ENCODE measurements around the gene RIOK1. TPM values are rescaled to one million over a fixed set of nuclear protein-coding genes. Genes with fewer than 3 reads are reported as not detected.

Gene RIOK1
- total RNA-seq, 1 donor from 2014 or later: 21.9 TPM

DNA sequence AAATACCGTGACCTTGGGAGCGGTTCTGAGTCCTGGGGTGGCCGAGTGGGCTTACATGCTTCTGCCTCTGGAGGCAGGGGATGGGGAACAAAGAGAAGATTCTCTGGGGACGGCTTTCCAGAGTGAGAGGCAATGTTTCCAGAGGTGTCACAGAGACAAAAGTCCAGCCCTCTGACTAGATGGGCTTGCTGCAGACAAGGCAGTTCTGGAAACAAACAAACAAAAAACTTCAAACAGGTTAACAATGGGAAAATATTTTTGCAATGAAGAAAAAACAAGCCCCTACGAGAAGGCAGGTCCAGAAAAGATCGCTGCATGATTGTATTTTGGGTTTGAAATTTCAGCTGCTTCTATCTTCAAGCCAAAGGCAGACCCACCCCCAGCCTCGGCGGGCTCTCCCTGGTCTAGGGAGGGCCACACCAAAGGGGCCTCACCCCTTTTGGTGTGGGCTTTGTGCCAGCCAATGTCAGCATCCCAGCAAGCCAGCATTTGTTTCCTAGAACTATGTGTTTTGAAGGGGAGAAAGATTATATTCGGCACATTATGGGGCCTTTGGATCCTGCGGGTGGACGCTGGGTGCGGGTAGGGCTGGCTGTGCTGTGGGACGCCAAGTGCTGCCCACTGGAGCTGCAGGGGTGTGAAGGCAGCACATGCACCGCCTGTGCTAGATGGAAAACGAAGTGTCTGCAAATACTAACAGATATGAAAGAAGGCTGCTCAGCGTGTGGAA is 42.9 kb downstream of the RIOK1 start:
- H3K36me3 ChIP-seq (ENCODE audit: control insufficient read depth, insufficient read depth, low read length): no peaks in the 10 kb centered on the region
- no peaks in the 10 kb centered on the region for H3K27me3 ChIP-seq (ENCODE audit: control insufficient read depth, insufficient read depth, low read length)
- H3K4me3 ChIP-seq (ENCODE audit: low read depth, low read length): no peak overlapping the region
- FAIRE-seq: no peak
- TF ChIP-seq, protein P1, sequence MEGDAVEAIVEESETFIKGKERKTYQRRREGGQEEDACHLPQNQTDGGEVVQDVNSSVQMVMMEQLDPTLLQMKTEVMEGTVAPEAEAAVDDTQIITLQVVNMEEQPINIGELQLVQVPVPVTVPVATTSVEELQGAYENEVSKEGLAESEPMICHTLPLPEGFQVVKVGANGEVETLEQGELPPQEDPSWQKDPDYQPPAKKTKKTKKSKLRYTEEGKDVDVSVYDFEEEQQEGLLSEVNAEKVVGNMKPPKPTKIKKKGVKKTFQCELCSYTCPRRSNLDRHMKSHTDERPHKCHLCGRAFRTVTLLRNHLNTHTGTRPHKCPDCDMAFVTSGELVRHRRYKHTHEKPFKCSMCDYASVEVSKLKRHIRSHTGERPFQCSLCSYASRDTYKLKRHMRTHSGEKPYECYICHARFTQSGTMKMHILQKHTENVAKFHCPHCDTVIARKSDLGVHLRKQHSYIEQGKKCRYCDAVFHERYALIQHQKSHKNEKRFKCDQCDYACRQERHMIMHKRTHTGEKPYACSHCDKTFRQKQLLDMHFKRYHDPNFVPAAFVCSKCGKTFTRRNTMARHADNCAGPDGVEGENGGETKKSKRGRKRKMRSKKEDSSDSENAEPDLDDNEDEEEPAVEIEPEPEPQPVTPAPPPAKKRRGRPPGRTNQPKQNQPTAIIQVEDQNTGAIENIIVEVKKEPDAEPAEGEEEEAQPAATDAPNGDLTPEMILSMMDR (IDR thresholded peaks at IDR 0.05; ENCODE audit: insufficient read depth, low read length, severe bottlenecking): no peak
- DNase-seq (ENCODE audit: low read depth): no peak

DNA sequence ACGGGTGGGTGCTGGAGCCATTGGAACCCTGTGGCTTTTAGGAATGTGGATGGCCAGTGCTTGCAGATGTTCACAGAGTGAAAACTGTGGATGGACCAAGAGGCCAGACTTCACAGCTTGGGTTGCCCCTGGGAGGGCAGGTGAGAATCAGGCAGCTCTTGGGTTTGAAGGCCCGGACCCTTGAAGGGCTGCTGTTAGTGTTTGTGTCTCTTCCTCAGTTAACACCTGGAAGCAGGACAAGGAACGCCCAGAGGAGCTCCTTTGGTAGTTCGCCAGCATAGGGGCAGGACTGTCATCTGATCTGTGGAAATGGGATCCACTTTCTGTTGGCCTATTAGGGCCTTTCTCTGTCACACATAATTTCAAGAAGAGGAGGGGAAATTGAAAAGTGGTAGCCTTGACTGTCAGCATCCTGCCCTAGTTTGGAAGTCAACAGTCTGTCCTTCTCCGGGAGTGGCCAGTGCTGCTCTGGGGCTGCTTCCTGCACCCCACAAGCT is 43.6 kb downstream of the RIOK1 start:
- TF ChIP-seq, protein P1 (IDR thresholded peaks at IDR 0.05; ENCODE audit: insufficient read depth, low read length, severe bottlenecking): no peak
- H3K36me3 ChIP-seq (ENCODE audit: control insufficient read depth, insufficient read depth, low read length): no peaks in the 10 kb centered on the region
- H3K27me3 ChIP-seq (ENCODE audit: control insufficient read depth, insufficient read depth, low read length): no peaks in the 10 kb centered on the region
- no peak for FAIRE-seq
- H3K4me3 ChIP-seq (ENCODE audit: low read depth, low read length): no peak overlapping the region
- DNase-seq (ENCODE audit: low read depth): no peak

DNA sequence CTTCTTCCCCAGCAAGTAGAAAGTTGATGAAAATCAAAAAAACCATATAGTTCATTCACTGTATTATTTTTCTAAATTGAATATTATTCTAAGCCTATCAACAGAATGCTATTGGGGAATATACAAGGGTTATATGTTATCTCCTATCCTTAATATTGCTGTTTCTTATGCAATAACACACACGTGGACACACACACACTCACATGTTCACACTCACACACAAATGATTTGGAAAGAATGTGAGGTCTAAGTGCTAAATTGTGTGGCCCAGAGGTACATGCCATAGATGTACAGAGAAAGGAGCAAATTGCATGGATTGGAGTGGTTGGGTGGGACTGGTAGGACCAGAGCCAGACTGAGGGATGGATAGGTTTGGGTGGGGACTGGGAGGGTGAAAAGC is 45.1 kb downstream of the RIOK1 start:
- no peak for DNase-seq (ENCODE audit: low read depth)
- Histone ChIP-seq H3K36me3 (ENCODE audit: control insufficient read depth, insufficient read depth, low read length) (no peaks in the 10 kb centered on the region), H3K27me3 (ENCODE audit: control insufficient read depth, insufficient read depth, low read length) (no peaks in the 10 kb centered on the region), H3K4me3 (ENCODE audit: low read depth, low read length) (no peak overlapping the region)
- TF ChIP-seq, protein P1 (IDR thresholded peaks at IDR 0.05; ENCODE audit: insufficient read depth, low read length, severe bottlenecking): no peak
- no peak for FAIRE-seq

DNA sequence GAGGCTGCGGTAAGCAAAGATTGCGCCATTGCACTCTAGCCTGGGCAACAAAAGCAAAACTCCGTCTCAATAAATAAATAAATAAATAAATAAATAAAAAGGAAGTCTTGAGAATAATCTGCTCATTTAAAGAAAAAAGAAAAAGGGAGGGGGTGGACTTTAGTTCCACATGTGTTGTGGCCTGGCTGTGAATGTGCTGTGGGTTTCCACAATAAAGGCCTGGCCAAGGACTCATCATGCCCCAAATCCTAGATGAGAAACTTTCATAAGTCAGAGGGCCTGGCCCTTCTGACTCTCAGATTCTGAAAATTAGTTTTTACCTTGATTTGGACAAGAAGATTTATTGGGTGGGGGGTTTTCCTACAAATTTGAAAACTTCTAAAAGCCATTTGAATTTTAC is 48.4 kb downstream of the RIOK1 start:
- FAIRE-seq (no peak), DNase-seq (ENCODE audit: low read depth) (no peak)
- Histone ChIP-seq H3K27me3 (ENCODE audit: control insufficient read depth, insufficient read depth, low read length) (no peaks in the 10 kb centered on the region), H3K36me3 (ENCODE audit: control insufficient read depth, insufficient read depth, low read length) (no peaks in the 10 kb centered on the region), H3K4me3 (ENCODE audit: low read depth, low read length) (no peak overlapping the region)
- TF ChIP-seq, protein P1 (IDR thresholded peaks at IDR 0.05; ENCODE audit: insufficient read depth, low read length, severe bottlenecking): no peak

DNA sequence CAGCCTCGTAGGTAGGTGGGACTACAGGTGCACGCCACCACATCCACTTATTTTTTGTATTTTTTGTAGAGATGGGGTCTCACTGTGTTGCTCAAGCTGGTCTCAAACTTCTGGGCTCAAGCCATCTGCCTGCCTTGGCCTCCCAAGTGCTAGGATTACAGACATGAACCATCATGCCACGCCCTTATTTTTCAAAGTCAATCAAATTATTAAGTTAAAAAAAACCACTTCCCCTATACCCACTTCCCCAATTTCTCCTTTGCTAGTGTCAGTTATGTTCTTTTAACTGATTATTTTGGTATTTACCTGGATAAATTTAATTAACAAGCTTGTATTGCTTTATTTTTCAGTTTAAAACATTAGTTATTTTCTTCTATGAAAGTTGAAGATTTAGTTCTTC is 49.6 kb downstream of the RIOK1 start:
- TF ChIP-seq, protein P1 (IDR thresholded peaks at IDR 0.05; ENCODE audit: insufficient read depth, low read length, severe bottlenecking): no peak
- Histone ChIP-seq H3K27me3 (ENCODE audit: control insufficient read depth, insufficient read depth, low read length) (no peaks in the 10 kb centered on the region), H3K36me3 (ENCODE audit: control insufficient read depth, insufficient read depth, low read length) (no peaks in the 10 kb centered on the region), H3K4me3 (ENCODE audit: low read depth, low read length) (no peak overlapping the region)
- FAIRE-seq (no peak), DNase-seq (ENCODE audit: low read depth) (no peak)

DNA sequence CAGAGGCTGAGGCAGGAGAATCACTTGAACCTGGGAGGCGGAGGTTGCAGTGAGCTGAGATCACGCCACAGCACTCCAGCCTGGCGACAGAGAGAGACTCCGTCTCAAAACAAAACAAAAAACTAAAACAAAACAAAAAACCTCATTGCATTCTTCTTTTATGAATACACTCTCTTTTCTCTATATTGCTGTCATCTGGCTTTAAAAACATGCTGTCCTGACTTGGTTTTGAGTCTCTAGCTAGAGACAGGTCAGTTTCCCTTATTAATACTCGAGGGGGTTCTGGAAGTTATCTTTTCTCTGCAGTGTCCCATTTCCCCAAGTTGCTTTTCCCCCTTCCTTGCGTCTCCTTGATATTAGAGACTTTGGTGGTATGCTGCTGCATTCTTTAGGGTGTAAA is 50.9 kb downstream of the RIOK1 start:
- no peak for FAIRE-seq
- DNase-seq (ENCODE audit: low read depth): no peak
- Histone ChIP-seq H3K27me3 (ENCODE audit: control insufficient read depth, insufficient read depth, low read length) (no peaks in the 10 kb centered on the region), H3K4me3 (ENCODE audit: low read depth, low read length) (no peak overlapping the region), H3K36me3 (ENCODE audit: control insufficient read depth, insufficient read depth, low read length) (no peaks in the 10 kb centered on the region)
- TF ChIP-seq, protein P1 (IDR thresholded peaks at IDR 0.05; ENCODE audit: insufficient read depth, low read length, severe bottlenecking): no peak

Measured in bronchial epithelial cell (primary cell).